ENCODE results near the gene CHRDL1. TPM values are rescaled to one million over a fixed set of nuclear protein-coding genes. Genes with fewer than 3 reads are reported as not detected.

Gene CHRDL1
- total RNA-seq, 4 donors from 2014 or later = 4.1 to 12.5 (median 7.6) TPM

DNA sequence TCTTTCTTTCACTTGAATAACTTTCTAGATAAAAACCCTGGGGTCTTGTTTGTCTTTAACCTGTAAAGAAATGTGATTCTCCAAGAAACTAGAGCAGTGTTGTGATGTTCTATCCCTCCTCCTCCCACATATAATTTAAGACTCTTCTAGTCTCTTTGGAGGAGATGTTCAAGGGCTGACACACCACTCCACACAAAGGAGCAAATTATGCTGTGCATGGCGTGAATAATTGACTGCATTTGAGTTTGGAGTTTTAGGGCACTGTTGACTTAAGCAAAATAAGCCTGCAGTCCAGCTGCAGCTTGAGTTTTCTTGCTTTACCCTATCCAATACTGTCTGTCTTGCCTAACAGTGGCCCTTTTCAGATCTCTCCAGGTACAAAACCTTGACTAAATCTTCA, 119.7 kb downstream of the CHRDL1 start:
- TF ChIP-seq, protein P1, sequence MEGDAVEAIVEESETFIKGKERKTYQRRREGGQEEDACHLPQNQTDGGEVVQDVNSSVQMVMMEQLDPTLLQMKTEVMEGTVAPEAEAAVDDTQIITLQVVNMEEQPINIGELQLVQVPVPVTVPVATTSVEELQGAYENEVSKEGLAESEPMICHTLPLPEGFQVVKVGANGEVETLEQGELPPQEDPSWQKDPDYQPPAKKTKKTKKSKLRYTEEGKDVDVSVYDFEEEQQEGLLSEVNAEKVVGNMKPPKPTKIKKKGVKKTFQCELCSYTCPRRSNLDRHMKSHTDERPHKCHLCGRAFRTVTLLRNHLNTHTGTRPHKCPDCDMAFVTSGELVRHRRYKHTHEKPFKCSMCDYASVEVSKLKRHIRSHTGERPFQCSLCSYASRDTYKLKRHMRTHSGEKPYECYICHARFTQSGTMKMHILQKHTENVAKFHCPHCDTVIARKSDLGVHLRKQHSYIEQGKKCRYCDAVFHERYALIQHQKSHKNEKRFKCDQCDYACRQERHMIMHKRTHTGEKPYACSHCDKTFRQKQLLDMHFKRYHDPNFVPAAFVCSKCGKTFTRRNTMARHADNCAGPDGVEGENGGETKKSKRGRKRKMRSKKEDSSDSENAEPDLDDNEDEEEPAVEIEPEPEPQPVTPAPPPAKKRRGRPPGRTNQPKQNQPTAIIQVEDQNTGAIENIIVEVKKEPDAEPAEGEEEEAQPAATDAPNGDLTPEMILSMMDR (IDR thresholded peaks at IDR 0.05) = no peak
- H3K4me3 ChIP-seq = no peak overlapping the region
- no peaks in the 10 kb centered on the region for H3K4me1 ChIP-seq
- no peak for DNase-seq
- H3K27me3 ChIP-seq = no peaks in the 10 kb centered on the region
- no peak overlapping the region for H3K27ac ChIP-seq
- H3K9me3 ChIP-seq = no peaks in the 10 kb centered on the region
- H3K36me3 ChIP-seq = no peaks in the 10 kb centered on the region

DNA sequence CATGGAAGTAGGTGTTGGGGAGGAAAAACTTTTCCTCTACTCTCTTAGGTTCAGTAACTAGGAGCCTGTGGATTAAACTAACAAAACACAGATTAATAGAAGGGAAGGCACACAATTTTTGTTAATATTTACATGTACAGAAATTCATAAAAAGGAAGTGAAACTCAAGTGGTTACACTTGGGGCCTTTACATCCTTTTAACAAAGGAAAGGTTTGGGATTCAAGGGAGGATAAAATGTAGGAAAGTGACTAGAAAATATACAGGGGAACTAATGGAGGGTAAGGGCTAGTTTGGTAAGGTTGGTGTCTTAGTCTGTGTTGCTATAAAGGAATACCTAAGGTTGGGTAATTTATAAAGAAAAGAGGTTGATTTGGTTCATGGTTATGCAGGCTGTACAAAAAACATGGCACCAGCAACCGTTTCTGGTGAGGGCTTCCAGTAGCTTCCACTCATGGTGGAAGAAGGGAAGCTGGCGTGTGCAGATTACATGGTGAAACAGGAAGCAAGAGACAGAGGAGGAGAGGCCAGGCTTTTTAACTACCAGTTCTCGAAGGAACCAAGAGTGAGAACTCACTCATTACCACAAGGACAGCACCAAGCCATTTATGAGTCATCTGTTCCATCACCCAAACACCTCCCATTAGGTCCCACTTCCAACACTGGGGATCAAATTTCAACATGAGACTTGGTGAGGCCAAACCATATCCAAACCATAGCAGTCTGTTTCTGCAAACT, 124.4 kb downstream of the CHRDL1 start:
- Histone ChIP-seq H3K36me3 (no peaks in the 10 kb centered on the region), H3K27me3 (no peaks in the 10 kb centered on the region), H3K9me3 (no peaks in the 10 kb centered on the region), H3K4me1 (no peaks in the 10 kb centered on the region), H3K27ac (no peak overlapping the region), H3K4me3 (no peak overlapping the region)
- DNase-seq = no peak
- TF ChIP-seq POLR2A (IDR thresholded peaks at IDR 0.05) = no peak
- TF ChIP-seq, protein P1 (IDR thresholded peaks at IDR 0.05) = no peak

DNA sequence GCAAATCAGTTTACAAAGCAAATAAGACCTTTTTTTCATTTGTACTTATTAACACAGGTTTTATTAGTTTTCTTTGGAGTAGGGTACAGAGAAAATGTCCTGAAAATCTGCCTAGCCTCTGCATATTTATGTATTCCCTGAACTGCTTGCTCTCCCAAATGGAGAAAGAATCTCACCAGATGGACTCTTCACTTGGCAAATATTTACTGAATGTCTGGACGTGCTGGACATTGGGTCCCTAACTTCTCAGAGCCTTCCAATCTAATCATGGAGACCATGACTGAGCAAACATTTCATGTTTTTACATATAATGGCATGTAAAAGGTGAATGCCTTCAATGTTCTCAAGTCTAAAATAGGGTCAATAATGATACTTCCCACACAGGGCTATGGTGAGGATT, 126.0 kb downstream of the CHRDL1 start:
- TF ChIP-seq, protein P1 (IDR thresholded peaks at IDR 0.05) = no peak
- TF ChIP-seq POLR2A (IDR thresholded peaks at IDR 0.05) = no peak
- Histone ChIP-seq H3K4me1 (no peaks in the 10 kb centered on the region), H3K27ac (no peak overlapping the region), H3K4me3 (no peak overlapping the region), H3K9me3 (no peaks in the 10 kb centered on the region), H3K27me3 (no peaks in the 10 kb centered on the region), H3K36me3 (no peaks in the 10 kb centered on the region)
- no peak for DNase-seq

DNA sequence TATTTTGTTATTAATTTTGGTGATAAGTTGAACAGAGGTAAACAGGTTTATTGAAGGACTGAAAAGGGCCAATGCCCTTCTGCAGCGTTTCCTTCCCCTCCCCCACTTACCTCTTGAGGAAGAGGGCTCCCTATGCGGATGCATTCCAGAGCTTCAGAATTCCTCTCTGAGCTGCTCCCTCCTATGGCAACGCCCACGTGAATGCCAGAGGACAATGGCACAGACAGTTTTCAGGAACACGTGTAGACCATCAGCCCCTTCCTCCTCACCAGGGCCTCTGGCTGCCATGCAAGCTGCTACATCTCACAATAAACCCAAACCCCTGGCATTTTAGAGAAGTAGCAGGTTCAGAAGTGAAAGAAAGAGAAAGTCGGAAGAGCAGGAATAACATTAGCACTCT, 127.9 kb downstream of the CHRDL1 start:
- no peak for DNase-seq
- no peaks in the 10 kb centered on the region for H3K4me1 ChIP-seq
- no peaks in the 10 kb centered on the region for H3K9me3 ChIP-seq
- no peak overlapping the region for H3K4me3 ChIP-seq
- no peak for TF ChIP-seq POLR2A (IDR thresholded peaks at IDR 0.05)
- TF ChIP-seq, protein P1 (IDR thresholded peaks at IDR 0.05) = no peak
- no peaks in the 10 kb centered on the region for H3K27me3 ChIP-seq
- H3K27ac ChIP-seq = no peak overlapping the region
- no peaks in the 10 kb centered on the region for H3K36me3 ChIP-seq

DNA sequence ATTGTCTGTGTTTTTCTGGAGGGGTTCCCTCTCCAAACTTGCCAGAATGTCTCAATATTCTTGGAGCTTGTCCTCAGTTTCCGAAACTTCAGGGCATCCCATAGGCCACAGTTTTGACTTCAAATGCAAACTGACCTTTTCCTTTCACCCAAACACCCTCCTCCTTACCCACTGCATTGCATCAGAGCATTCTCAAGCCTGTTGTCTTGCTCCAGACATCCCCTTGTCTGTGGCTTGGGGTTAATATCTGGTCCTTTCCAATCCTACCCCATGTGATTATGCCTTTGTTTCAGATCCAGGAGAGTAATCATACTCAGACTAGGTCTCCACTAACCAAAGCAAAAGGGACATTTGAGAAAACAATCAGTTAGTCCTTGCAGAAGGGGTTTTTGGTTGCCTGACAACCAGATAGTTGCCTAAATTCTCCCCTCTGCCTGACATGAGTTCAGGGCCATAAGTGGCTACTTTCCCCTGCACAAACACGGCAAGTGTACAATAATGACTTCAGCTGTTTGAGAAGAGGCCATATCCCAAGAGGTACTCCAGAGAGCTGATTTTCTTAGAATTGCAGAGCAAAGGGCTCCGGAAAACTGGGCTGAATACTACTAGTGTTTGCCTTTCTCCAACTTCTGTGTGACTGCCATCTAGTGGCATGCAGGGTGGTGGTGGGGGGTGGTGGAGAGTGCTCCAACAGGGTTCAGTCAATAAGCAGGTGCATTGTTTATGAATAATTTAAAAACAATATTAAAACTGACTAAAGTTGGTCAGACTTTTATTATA, 130.2 kb downstream of the CHRDL1 start:
- no peaks in the 10 kb centered on the region for H3K36me3 ChIP-seq
- no peak overlapping the region for H3K27ac ChIP-seq
- H3K9me3 ChIP-seq = no peaks in the 10 kb centered on the region
- no peak for TF ChIP-seq POLR2A (IDR thresholded peaks at IDR 0.05)
- TF ChIP-seq, protein P1 (IDR thresholded peaks at IDR 0.05) = no peak
- no peak overlapping the region for H3K4me3 ChIP-seq
- H3K4me1 ChIP-seq = no peaks in the 10 kb centered on the region
- no peaks in the 10 kb centered on the region for H3K27me3 ChIP-seq
- no peak for DNase-seq
